Measurements from ENCODE around the gene ANKRD31. TPM values are rescaled to one million over a fixed set of nuclear protein-coding genes. Genes with fewer than 3 reads are reported as not detected.

Gene ANKRD31
- total and polyA plus RNA-seq, 12 donors = under 0.01 to 0.18 (median 0.11) TPM; not detected in 3

- Histone ChIP-seq H3K36me3 (no peaks in the 10 kb centered on the region), H3K4me3 (no peak overlapping the region), H3K4me1 (no peaks in the 10 kb centered on the region), H3K9me3 (no peaks in the 10 kb centered on the region), H3K27ac (no peak overlapping the region), H3K27me3 (peaks cover 0 to 7% (median 0%) of the 10 kb centered on the region in 7 donors)
- TF ChIP-seq, protein P1, sequence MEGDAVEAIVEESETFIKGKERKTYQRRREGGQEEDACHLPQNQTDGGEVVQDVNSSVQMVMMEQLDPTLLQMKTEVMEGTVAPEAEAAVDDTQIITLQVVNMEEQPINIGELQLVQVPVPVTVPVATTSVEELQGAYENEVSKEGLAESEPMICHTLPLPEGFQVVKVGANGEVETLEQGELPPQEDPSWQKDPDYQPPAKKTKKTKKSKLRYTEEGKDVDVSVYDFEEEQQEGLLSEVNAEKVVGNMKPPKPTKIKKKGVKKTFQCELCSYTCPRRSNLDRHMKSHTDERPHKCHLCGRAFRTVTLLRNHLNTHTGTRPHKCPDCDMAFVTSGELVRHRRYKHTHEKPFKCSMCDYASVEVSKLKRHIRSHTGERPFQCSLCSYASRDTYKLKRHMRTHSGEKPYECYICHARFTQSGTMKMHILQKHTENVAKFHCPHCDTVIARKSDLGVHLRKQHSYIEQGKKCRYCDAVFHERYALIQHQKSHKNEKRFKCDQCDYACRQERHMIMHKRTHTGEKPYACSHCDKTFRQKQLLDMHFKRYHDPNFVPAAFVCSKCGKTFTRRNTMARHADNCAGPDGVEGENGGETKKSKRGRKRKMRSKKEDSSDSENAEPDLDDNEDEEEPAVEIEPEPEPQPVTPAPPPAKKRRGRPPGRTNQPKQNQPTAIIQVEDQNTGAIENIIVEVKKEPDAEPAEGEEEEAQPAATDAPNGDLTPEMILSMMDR (IDR thresholded peaks at IDR 0.05) = no peak
- ATAC-seq (no peak), DNase-seq (no peak)
- intact Hi-C loops (cut with DNase I) = no loop called here
- 53 to 58% methylated on average over 3 of the region's 3 CpGs for WGBS, 2 donors
Observed at GRCh38 chr5:75021219-75021618, 215.5 kb downstream of the ANKRD31 start.

DNA sequence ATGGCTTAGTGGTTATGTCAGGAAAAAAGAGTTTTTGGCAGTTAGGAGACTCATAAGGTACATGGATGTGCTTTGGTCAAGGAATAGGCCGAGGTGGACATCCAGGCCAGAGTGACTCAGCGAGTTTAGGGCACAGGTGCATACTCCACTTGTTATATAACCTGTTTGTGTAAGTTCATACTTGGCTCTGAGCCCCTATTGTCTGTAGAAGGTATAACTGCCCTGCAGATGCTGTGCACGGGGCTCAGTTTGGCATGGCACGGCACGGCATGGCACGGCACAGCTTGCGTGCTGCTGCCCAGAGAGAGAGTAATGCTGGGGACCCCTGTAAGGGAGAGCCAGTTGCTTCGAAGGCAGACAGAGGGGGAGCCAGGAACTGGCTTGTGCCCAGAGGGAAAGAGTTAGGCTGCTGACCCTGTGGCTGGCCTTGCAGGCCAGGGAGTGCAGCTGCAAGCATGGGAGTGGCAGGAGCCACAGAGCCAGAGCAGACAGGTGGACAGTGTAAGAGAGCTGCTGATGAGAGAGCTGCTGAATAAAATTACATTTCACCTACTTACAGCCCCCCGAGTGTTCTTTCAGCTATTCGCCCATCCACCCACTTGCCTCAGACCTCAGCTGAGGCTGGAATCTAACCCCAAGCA is 216.5 kb downstream of the ANKRD31 start:
- no peaks in the 10 kb centered on the region for H3K9me3 ChIP-seq
- no peaks in the 10 kb centered on the region for H3K4me1 ChIP-seq
- peaks cover 0 to 7% (median 0%) of the 10 kb centered on the region in 7 donors for H3K27me3 ChIP-seq
- TF ChIP-seq, protein P1 (IDR thresholded peaks at IDR 0.05) = no peak
- intact Hi-C loops (cut with DNase I) = no loop called here
- WGBS, 2 donors = 87 to 89% methylated on average over 10 of the region's 10 CpGs
- no peaks in the 10 kb centered on the region for H3K36me3 ChIP-seq
- DNase-seq (no peak), ATAC-seq (no peak)
- H3K27ac ChIP-seq = no peak overlapping the region
- H3K4me3 ChIP-seq = no peak overlapping the region

DNA sequence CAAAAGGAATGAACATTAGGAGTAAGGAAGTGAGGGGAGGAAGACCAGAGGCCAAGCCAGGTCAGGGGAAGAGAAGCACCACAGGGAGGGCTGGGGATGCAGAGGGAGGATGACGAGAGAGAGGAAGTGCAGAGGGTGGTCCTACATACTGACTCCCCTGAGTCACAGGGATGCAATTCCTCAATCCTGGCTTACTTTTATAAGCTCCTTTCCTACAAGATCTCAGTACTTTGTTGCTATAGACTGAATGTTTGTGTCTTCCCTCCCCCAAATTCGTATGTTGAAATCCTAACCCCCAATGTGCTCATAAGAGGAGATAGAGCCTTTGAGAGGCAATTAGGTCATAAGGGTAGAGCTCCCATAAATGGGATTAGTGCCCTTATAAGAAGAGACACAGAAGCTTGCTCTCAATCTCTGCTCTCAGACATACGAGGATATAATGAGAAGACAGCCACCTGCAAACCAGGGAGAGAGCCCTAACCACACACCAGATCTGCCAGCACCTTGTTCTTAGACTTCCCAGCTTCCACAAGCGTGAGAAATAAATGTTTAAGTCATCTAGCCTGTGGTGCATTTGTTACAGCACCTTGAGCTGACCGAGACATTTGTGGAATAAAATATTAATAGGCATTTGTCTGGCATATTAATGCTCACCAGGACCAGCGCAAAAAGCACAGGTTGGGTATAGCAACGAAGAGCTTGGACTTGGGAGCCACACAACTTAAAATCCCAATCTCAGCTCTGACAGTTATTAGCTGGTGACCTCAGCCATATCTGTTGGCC is 217.7 kb downstream of the ANKRD31 start:
- TF ChIP-seq, protein P1 (IDR thresholded peaks at IDR 0.05) = no peak
- Histone ChIP-seq H3K4me1 (no peaks in the 10 kb centered on the region), H3K9me3 (peaks cover 0 to 9% (median 0%) of the 10 kb centered on the region in 11 donors), H3K27me3 (peaks cover 0 to 7% (median 0%) of the 10 kb centered on the region in 7 donors), H3K4me3 (no peak overlapping the region), H3K27ac (no peak overlapping the region), H3K36me3 (no peaks in the 10 kb centered on the region)
- no peak for DNase-seq
- no peak for ATAC-seq
- WGBS, 2 donors = 64 to 75% methylated on average over 7 of the region's 7 CpGs
- intact Hi-C loops (cut with DNase I) = no loop called here

Other genes with a start within 250 kb of the ANKRD31 start
- gene GCNT4, start 184.3 kb downstream of the ANKRD31 start, total RNA-seq = under 1 TPM; 0.13 to 0.58 (median 0.33) TPM
- under 1 TPM; 0.09 to 0.22 TPM for gene GCNT4, start 184.3 kb downstream of the ANKRD31 start, polyA plus RNA-seq
- gene HMGCR, start 100.3 kb upstream of the ANKRD31 start, total RNA-seq = 10 to 100 TPM in 9 of 10 donors, 1 to 10 TPM in 1; 9.8 to 16.3 (median 11.4) TPM
- gene HMGCR, start 100.3 kb upstream of the ANKRD31 start, polyA plus RNA-seq = 1 to 10 TPM; 1.9 to 6.0 TPM

Data from heart right ventricle (tissue), 16 donors.